BE2C (cell line): ENCODE measurements around the gene NACC1.
A peak's percentile ranks its signal among the peaks of the same experiment; 100 is the strongest.

Experiments used
- DNase-seq: peaks from one replicate; pipeline ENCODE4 v3.0.0-alpha.2; 2020
- H3K27me3 ChIP-seq: fragments of 250-450 bp; sonication (Bioruptor Pico); 2 replicates; pipeline ENCODE4 v1.5.1; 2020; ENCODE audit warnings: mild to moderate bottlenecking
- H3K36me3 ChIP-seq: fragments of 250-450 bp; sonication (Bioruptor Pico); 2 replicates; pipeline ENCODE4 v1.5.1; 2020; ENCODE audit warnings: mild to moderate bottlenecking
- H3K4me1 ChIP-seq: fragments of 250-450 bp; sonication (Bioruptor Pico); 2 replicates; pipeline ENCODE4 v1.5.1; 2020
- H3K4me3 ChIP-seq: 2 replicates; pipeline ENCODE4 v1.5.1; 2011; ENCODE audit warnings: low read depth, low read length
- H3K9me3 ChIP-seq: fragments of 250-450 bp; sonication (Bioruptor Pico); 2 replicates; pipeline ENCODE4 v1.5.1; 2020
- TF ChIP-seq, protein P1 (sequence below): IDR thresholded peaks from 2 replicates; pipeline ENCODE4 v1.5.1; 2012; ENCODE audit warnings: mild to moderate bottlenecking, low read depth, low read length

The NACC1 gene

DNA sequence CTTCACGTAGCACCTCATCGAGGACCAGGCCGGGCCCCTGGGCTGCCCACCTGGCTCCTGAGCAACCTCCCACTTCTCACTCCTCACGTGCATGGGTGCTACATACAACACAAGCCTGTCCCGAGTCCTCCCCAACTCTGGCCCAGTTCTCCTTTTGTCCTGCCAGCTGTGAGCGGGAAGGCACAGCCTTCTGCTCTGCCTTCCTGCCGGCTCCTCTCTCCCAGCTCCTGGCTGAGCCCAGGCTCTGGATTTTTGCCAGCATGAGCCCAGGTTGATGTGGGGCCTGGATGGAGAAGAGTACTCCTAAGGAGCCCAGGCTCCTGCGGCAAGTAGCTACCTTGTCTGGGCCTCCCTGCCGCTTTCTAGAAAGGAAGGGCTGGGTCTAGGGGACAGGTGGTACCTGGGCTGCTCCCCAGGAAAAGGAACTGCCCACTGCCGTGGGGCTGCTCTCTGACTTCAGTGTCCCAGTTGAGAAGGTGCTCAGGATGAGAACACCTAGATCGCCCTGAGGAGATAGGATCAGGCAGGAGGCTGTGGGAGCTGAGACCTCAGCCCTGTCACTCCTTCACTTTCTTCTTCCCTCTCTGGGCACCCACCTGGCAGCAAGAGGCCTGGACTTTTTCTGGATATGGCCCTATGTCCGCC lies 39.0 kb upstream of the NACC1 start:
- Histone ChIP-seq H3K27me3 (no peaks in the 10 kb centered on the region), H3K4me1 (peaks cover 49% of the 10 kb centered on the region), H3K36me3 (no peaks in the 10 kb centered on the region), H3K4me3 (no peak overlapping the region), H3K9me3 (no peaks in the 10 kb centered on the region)
- peak; percentile 59 for DNase-seq
- TF ChIP-seq, protein P1, sequence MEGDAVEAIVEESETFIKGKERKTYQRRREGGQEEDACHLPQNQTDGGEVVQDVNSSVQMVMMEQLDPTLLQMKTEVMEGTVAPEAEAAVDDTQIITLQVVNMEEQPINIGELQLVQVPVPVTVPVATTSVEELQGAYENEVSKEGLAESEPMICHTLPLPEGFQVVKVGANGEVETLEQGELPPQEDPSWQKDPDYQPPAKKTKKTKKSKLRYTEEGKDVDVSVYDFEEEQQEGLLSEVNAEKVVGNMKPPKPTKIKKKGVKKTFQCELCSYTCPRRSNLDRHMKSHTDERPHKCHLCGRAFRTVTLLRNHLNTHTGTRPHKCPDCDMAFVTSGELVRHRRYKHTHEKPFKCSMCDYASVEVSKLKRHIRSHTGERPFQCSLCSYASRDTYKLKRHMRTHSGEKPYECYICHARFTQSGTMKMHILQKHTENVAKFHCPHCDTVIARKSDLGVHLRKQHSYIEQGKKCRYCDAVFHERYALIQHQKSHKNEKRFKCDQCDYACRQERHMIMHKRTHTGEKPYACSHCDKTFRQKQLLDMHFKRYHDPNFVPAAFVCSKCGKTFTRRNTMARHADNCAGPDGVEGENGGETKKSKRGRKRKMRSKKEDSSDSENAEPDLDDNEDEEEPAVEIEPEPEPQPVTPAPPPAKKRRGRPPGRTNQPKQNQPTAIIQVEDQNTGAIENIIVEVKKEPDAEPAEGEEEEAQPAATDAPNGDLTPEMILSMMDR: no peak

DNA sequence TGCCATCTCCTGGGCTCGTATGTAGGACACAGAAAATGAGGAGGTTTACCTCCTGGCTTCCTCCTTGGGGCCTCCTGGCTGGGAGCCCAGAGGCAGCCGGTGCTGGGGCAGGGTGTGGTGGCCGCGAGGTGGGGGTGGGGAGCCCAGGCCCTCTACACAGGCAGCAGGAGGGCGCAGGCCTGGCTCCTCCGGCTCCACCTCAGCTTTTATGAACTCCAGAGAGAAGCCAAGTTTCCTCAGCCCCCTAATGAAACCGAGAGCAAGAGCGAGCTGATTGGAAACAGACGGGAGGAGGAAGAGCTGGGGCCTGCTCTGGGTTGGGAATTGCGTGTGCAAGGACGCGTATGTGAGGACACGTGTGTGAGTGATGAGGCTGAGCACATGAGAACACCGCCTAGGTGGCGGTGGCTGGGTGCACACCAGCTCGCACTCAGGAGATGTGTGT lies 38.5 kb upstream of the NACC1 start:
- TF ChIP-seq, protein P1: no peak
- peak; percentile 64 for DNase-seq
- Histone ChIP-seq H3K4me1 (peaks cover 49% of the 10 kb centered on the region), H3K9me3 (no peaks in the 10 kb centered on the region), H3K27me3 (no peaks in the 10 kb centered on the region), H3K4me3 (no peak overlapping the region), H3K36me3 (no peaks in the 10 kb centered on the region)

DNA sequence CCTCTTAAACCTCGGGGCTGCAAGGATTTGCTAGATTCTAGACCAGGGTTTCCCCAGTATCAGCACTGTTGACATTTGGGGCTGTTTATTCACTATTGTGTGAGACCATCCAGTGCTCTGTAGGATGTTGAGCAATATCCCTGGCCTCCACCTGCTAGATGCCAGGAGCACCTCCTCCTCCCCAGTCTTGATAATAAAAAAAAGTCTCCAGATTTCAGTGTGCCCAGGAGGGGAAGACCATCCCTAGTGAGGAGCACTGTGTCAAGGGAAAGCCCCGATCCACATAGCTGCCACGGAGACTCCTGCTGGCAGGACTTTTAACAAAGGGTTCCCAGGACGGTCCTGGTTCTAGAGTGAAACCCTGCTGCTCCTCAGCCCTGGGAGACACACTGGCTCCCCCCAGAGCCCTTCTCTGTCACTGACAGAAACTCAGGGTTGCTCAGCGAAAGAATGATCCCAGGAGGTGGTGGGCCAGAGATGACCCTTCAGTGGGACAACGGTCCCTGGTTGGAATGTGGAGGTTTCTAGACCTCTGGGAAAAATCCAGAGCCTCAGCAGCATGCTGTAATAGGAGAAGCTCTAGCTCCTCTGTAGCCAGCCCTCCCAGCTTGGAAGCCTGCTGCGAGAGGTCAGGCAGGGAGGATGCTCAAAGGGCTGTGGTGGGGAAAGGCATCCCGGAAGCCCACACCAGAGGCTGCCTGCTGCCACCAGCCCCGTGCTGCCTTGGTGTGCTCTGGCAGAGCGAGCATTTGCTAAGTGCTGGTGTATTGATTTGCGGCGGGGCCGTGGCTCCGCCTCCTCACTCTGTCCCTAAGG lies 35.7 kb upstream of the NACC1 start:
- peak; percentile 80 for DNase-seq
- Histone ChIP-seq H3K9me3 (no peaks in the 10 kb centered on the region), H3K4me3 (no peak overlapping the region), H3K27me3 (no peaks in the 10 kb centered on the region), H3K36me3 (no peaks in the 10 kb centered on the region), H3K4me1 (peaks cover 37% of the 10 kb centered on the region)
- TF ChIP-seq, protein P1: peak; percentile 59

GRCh38 chr19:13083008-13083404 lies 35.1 kb upstream of the NACC1 start:
- H3K36me3 ChIP-seq: no peaks in the 10 kb centered on the region
- H3K4me3 ChIP-seq: no peak overlapping the region
- TF ChIP-seq, protein P1: no peak
- peaks cover 32% of the 10 kb centered on the region for H3K4me1 ChIP-seq
- DNase-seq: no peak
- no peaks in the 10 kb centered on the region for H3K9me3 ChIP-seq
- H3K27me3 ChIP-seq: no peaks in the 10 kb centered on the region

GRCh38 chr19:13083627-13084026 lies 34.4 kb upstream of the NACC1 start:
- Histone ChIP-seq H3K36me3 (no peaks in the 10 kb centered on the region), H3K4me1 (peaks cover 28% of the 10 kb centered on the region)

More at GRCh38 chr19:13083627-13084026, 34.4 kb upstream of the NACC1 start:
- TF ChIP-seq, protein P1: no peak
- DNase-seq: no peak
- Histone ChIP-seq H3K4me3 (no peak overlapping the region), H3K9me3 (no peaks in the 10 kb centered on the region), H3K27me3 (no peaks in the 10 kb centered on the region)
